Measurements from ENCODE around the gene TBL1X.
"Not testable (repeated sequence)": the region's sequence is repeated elsewhere in the genome, so short reads cannot be mapped to it uniquely, and the experiment has no call there.

TBL1X gene

DNA sequence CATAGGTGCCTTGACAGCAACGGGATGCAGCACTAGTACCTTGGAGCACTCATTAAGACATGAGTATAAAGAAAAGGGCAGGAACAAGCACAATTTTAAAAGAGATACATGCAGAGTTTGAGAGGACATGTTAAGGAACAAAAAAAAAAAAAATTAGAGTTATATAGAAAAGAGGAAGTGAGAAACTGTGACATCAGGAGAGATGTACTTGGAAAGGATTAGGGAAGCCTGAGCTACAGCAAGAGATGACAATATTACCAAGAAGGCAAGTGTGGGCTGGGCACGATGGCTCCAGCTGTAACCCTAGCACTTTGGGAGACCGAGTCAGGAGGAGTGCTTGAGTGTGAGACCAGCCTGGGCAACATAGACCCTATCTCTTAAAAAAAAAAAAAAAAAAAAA lies 263.4 kb downstream of the TBL1X start:
- DNase-seq = peak; percentile 32 to 37

DNA sequence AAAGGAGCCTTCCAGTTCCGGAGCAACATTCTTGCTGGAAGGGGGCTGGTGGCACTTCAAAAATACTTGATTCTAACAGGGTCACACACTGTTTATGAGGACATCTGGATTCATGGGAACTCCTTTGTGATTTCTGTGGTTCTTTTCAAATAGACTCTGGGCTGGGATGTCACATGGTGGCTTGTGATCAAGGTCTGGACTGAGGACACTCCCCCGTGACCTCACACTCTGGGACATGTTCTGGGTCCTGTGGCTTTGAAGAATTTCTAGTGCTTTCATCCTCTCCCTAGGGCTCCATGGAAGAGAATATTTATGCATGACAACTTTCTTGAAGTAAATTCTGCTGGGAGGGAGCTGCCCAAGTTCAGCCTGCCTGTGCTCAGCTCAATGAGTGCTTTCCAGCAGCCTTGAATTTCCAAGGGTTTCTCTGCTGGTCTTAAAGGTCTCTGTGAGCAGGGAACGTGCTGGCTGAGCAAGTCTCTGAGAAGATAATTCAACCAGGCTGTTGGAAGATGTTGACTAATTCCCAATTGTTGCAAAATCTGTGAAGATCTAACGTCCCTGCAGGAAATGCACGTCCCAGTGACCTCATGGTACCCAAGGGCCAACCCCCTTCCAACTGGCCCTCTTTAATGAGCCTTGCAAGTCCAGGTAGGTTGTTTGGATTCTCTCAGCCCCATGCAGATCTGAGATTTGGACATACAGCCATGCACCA lies 264.5 kb downstream of the TBL1X start:
- DNase-seq = no peak

DNA sequence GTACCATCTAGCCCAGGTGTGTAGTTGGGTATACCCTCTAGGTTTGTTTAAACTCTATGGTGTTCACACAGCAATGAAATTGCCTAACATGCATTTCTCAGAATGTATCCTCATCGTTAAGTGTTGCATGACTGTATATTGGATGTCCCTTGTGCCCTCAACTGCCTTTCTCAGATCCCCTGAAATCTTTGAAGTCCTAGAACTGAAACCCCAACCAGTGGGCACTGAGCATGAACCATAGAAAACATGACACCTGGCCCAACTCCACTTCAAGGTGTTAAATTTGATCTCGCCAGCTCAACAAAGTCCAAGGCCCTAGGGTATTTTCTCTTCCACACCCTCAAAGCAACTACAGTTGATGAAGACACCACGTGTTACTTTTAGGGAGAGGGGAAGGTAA lies 265.2 kb downstream of the TBL1X start:
- DNase-seq = no peak

DNA sequence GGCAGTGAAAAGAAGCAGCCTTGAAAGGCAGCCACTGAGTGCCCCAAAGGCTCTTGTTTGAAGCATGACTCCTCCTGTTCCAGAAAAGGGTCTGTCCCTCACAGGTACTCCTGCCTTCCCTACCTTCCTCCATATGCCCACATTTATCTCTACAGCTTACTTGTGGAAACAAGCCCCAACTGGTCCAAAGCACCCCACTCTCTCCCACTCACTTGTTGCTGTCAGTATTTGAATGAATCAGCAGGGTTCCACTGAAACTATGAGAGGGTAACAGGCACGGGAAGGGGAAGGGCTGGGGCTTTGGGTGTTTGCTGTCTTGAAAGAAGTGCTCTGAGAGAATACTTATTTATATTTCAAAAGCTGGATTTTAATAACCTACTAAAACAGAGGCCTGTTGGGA lies 265.9 kb downstream of the TBL1X start:
- no peak for DNase-seq

DNA sequence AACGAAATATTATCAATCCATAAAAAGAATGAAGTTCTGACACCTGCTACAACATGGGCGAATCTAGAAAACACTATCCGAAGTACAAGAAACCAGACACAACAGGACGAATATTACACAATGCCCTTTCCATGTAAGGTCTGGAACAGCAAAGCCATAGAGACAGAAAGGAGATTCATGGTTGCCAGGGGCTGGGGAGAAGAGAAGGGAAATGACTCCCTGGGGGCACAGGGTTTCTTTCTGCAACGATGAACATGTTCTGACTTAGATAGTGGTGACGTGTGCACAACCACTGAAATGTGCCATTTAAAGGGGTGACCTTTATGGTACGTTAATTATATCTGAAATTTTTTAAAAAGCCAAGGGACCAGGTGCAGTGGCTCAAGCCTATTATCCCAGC lies 272.5 kb downstream of the TBL1X start:
- DNase-seq = no peak

DNA sequence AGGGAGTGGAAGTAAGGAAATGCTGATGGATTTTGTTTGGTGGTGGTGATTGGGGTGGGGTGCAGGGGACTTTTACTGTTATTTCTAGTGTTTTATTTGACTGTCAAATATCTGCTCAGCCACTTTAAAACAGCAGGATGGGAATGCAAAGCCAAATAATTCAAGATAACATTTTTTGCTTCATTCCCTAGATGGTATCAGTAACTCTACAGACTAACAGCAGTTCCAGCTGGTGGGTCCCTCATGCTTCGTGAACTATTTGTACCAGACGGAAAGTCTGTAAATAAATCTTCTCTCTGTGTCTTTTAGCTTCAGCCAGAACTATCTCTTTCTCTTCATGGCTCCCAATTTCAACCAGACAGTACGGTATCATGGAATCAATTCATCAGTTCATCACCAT lies 273.3 kb downstream of the TBL1X start:
- no peak for DNase-seq

DNA sequence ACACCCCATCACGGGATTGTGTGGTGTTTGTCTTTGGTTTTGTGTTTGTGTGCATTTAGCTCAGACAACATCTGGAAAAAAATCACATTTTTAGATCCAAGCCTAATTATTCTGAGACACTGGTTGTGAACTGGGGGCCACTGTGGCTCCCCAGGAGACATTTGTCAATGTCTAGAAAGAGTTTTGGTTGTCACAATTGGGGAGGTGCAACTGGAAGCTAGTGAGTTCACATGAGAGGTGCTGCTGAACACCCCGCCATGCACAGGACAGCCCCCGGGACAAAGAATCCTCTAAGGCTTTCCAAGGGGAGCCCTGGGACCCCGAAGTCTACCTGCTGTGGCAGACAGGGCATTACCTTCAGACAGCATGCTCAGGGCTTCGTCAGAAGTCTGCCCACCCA lies 274.3 kb downstream of the TBL1X start:
- no peak for DNase-seq

DNA sequence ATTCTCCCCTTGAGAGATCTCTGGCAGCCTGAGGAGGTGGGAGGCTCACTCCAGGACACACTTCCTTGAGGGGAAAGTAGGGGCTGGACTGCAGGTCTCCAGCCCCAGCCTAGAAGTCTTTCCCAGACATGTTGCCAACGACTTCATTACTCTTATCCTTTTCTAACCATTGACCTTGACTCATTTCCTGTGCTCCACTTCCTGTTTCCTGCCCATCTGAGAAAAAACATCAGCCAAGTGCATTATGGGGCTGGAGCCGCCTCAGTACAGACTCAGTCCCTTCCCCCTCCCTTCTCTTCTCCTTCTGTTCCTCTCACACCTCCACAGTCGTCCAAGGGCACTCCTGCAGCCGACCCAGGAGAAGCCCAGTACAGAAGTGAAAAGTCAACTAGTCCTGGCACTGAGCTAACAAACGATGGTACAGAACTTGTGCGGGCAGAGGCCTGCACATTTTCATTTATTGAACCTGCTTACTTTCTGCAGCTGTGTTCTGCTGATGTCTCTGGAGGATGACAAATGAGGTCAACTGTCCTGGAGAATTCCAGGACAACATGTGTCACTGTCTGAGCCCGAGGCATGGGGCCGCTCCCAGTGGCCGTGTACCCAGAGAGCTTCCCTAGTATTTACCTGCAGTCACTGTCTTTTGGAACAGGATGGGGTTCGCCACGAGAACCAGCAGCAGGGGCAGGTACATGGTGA lies 280.7 kb downstream of the TBL1X start:
- DNase-seq = peak; percentile 36 to 49

DNA sequence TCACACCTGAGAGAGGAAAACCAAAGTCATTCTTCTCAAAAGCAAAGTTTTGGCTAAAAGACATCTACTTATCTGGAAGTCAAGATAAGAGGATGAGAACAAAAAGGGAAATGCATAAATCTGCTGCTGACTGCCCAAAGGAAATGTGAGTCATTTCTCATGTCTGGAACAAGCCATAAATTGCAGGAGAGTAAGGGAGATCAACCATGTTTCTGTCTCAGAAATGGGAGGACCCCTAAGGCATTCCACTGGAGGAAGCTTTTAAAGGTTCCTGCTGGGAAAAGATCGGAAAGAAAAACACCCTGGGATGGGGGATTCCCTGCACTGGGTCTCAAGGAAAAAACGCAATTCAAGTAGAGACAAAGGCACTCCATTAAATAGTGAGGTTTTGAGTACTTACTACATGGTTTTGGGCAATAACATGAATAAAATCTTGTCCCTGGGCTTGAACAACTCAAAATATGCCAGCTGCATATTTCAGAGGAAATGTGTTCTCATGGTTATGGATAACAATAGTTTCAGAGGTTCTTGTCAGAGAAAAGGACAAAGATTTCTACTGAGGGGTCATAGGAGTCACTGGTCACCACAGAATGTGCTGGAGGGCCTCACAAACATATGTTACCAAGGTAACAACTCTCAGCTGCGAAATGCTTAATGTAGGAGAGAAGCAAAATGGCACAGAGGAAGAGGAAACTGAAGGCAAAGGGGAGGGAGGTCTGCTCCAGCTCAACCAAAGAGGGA lies 281.5 kb downstream of the TBL1X start:
- peak; percentile 39 to 40 for DNase-seq

DNA sequence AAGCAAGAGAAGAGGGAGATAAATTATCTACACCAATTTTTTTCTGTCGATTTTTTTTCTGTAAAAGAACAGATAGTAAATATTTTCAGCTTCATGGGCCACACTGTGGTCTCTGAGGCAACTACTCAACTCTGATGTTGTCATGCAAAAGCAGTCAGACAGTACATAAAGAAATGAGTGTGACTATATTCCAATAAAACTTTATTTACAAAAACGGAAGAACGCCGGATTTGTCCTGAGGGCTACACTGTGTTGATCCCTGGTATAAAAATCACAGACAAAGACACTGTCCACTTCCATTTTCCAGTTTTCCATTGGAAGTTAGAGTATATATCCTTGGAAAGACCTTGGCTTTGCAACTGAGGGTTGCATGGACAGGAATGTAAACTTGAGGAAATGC lies 282.8 kb downstream of the TBL1X start:
- no peak for DNase-seq

DNA sequence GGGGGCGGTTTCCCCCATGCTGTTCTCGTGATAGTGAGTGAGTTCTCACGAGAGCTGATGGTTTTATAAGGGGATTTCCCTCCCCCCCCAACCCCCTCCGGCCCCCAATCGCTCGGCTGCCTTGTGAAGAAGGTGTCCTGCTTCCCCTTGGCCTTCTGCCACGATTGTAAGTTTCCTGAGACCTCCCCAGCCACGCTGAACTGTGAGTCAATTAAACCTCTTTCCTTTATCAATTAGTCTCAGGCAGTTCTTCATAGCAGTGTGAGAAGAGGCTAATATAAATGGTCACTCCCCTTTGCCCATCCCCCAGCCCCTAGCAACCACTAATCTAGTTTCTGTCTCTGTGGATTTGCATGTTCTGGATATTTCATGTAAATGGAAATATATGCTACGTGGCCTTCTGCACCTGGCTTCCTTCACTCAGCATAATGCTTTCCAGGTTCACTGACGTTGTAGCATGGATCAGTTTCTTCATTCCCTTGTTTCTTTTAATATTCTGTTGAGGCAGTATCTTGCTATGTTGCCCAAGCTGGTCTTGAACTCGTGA lies 284.4 kb downstream of the TBL1X start:
- no peak for DNase-seq

DNA sequence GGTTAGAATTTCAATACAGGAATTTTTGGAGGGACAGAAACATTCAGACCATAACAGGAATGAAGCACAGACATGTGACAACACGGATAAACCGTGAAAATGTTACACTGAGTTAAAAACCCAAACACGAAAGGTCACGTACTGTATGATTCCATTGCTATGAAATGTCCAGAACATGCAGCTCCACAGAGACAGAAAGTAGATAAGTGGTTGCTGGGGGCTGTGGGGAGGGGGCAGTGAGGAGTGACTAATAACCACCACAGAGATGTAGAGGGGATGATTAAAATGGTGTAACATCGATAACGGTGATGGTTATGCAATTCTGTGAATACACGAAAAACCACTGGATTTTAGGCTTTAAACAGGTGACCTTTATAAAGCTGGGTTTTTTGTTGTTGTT lies 292.5 kb downstream of the TBL1X start:
- DNase-seq = no peak

DNA sequence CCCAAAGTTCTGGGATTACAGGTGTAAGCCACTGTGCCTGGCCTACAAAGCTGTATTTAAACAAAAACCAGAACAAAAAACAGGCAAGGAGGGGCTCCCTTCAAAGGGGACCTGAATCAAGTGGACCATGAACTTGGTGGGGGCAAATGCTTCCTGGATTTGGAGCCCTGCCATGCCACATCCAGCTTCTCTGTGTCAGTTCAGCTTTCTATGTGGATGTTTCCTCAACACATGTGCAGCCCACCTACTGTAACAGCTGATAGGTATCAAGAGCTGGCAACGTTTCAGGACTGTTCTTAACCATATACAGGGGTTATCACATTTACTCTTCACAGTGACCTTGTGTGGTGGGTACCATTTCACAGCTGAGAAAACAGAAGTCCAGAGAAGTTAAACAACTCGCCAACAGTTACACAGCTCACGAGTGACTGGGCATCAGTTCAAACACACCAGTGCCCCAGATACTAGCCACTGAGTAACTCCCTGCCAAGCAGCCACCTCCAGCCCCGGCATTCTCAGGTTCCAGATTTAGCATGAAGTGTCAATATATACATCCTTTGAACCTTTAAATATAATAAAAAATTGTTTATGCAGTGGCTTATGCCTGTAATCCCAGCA lies 293.3 kb downstream of the TBL1X start:
- no peak for DNase-seq

DNA sequence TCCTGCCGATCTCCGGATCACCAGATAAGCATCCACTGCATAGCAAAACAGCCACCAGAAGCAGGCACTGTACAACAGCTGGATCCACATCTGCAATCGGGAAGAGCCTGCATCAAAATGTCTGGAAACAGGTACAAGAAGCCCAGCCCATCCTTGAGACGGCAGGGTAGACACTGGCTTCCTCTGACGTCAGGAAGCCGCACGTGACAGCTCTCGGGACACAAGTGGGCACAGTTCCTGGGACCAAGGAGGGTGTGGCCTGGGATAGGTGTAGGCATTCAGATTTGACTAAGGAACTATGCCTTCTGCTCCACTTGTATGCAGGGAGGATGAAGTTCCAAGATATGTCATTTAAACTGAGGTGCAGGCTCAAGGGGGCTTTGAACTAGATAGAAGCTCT lies 294.5 kb downstream of the TBL1X start:
- DNase-seq = no peak

DNA sequence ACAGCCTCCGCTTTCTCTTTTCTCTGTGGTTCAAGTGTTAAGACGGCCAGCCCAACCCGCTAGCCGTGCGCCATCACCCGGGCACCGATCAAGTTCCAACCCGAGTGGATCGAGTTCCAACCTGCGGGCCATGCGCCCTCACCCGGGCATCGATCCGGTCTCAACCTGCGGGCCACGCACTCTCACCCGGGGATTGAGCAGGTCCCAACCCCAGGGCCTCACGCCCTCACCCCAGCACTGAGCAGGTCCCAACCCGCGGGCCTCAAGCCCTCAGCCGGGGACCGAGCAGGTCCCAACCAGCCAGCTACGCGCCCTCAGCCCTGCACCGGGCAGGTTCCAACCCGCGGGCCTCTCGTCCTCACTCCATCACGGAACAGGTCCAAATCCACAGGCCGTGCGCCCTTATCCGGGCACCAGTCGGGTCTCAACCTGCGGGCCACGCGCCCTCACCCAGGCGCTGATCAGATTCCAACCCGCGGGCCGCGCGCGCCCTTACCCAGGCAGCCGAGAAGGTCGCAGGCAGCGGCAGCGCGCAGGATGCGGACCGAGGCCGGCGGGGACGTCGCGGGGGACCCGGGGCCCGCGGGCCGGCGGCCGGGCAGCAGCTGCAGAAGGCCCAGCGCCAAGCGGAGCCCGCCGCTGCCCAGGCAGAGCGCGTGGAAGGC lies 300.3 kb downstream of the TBL1X start:
- DNase-seq = no peak

DNA sequence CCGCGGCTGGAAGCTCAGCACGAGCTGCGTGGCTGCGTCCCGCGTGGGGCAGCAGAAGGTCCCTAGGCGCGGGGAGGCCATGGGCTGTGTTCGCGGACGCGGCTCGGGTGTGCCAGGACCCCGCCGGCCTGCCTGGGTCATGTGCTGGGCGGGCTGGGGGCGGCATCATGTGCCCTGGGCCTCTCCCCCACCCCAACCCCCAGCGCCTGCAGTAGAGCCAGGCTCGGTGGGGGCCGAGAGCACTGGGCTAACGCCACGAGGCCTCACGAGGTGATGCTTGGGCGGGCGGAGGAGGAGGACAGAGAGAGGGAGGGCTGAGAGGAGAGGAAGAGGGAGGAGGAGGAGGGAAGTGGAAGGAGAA lies 300.9 kb downstream of the TBL1X start, which contains the start of gene GPR143:
Gene GPR143 (minus strand): TSS at position 111 of the 361 bp plus-strand sequence. CDS start 30 bp downstream, at position 81.
- no peak for DNase-seq

DNA sequence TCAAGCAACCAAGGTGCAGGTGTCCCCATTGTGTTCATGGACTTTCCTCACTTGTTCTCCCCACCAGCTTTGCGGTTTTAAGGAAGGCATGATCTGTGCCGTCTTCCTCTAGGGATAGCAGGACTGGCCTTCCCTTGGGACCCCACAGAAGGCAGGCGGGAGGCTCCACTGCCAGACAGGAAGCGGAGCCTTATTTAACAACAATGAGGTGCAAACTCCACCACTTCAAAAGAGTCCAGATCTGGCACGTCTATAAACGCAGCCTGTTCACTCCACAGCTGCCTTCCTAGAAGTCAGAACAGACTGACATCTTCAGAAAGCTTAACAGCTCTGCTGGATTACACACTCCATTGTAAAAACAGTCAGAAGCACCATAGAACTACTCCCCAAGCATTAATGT lies 302.5 kb downstream of the TBL1X start:
- DNase-seq = no peak

DNA sequence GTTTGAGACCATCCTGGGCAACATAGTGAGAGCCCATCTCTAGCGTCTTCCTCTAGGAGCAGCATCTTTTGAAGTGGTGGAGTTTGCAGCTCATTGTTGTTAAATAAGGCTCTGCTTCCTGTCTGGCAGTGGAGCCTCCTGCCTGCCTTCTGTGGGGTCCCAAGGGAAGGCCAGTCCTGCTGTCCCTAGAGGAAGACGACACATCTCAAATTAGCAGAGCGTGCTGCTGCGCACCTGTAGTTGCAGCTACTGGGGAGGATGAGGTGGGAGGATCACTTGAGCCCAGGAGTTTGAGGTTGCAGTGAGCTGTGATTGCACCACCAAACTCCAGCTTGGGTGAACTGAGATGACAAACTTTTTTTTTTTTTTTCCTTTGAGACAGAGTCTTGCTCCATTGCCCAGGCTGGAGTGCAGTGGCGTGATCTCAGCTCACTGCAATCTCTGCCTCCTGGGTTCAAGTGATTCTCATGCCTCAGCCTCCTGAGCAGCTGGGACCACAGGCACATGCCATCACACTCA lies 303.5 kb downstream of the TBL1X start:
- not testable (repeated sequence) for DNase-seq

DNA sequence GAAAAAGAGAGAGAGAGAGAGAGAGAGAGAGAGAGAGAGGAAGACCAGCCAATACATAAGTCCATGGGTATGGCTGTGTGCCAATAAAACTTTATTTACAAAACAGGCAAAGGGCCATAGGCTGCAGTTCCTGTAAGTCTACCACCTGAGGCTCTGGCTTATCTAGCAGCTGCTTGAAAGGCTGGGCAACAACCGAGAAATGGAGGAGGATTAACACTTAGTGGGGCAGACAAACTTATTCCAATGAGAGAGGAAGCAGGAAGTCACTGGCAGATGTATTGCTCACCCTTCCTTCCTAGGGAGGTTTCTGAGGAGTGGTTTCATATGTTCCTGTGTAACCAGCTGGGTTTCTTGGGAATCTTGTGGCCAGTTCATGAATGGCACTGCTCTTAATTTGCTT lies 305.5 kb downstream of the TBL1X start:
- peak; percentile 54 to 57 for DNase-seq

DNA sequence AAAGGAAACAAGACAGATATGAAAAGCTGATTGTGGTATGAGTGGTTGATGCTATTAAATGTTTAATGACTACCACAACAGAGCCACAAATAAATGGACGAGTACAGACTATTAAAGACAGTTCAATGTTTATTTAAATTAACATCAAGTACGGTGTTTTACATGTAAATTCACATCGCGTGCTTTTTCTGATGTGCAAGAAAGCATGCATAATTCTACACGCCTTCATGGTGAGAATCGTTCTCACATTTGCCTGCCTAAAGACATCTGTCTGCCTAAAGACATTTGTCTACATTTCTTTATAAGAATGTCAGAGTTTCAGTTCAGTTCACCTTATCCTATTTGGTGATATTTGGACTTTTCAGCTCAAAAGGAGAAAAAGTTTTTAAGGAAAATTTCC lies 308.1 kb downstream of the TBL1X start:
- no peak for DNase-seq

DNA sequence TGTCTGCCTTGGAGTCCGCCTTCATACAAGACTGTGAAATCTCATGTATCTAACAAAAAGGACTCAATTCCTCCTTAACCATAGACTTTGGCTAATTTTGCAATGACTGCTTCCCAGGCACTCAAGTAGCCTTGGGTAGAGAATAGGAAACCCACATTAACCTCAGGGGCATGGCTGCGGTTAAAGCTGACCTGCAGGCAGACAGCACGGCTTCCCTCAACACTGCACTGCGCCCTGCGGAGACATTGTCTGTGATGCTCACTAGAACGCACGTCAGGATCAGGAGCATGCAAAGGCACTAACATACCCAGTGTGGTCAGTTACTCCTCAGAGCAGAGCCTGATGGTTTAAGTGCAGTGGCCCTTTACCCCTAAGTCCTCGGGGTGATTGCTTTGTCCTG lies 311.1 kb downstream of the TBL1X start:
- no peak for DNase-seq

DNA sequence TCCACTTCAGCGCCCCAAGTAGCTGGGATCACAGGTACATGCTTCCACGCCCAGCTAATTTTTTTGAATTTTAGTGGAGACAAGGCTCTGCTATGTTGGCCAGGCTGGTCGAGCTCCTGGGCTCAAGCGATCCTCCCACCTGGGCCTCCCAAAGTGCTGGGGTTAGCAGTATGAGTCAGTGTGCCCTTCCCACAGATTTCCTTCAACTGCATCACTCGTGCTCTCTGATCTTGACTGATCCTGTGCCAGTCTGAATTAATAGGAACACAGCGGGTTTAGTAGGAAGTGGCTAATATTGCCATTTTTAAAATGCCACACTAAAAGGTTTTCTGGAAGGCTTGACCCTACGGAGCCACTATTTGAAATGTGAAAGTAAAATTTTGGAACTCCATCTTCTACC lies 317.1 kb downstream of the TBL1X start:
- no peak for DNase-seq

All from Kasumi-1 (cell line).